Lower leg skin (tissue), 4 donors: ENCODE data around the gene TGFBRAP1. TPM values are rescaled to one million over a fixed set of nuclear protein-coding genes. Genes with fewer than 3 reads are reported as not detected.

Source experiments
- DNase-seq, 2 donors: peaks; one replicate each; pipeline ENCODE4 v3.0.0-alpha.2; 2019; ENCODE audit warnings: low spot score in 2 of 2
- H3K4me3 ChIP-seq: fragments of 200-600 bp; sonication (generic); 2 replicates; pipeline ENCODE4 v1.5.1; 2017; ENCODE audit warnings: mild to moderate bottlenecking, low read depth; ENCODE audit not compliant: poor library complexity, severe bottlenecking
- CTCF ChIP-seq, 3 donors: fragments of 450-650 bp; IDR thresholded peaks; one replicate each; pipeline ENCODE4 v1.5.1; 2016; ENCODE audit warnings: antibody characterized with exemption in 3 of 3, mild to moderate bottlenecking in 3 of 3, moderate library complexity in 2 of 3
- POLR2A ChIP-seq, 2 donors: fragments of 450-650 bp; IDR thresholded peaks; one replicate each; pipeline ENCODE4 v1.6.1; 2016 to 2017; ENCODE audit warnings: antibody characterized with exemption in 2 of 2, mild to moderate bottlenecking in 1 of 2, moderate library complexity in 1 of 2
- WGBS, 2 donors: methylation state at CpG; one replicate each; pipeline ENCODE4 v1.1.5; 2018; 5-methylcytosine and 5-hydroxymethylcytosine counted together
- intact Hi-C: fragments of 100-400 bp; cut with DNase I; formaldehyde crosslinking; loops from one replicate; pipeline ENCODE4 v1.15.0; 2023; ENCODE audit warnings: low total_unique reads
- total RNA-seq, 4 donors: library from RNA; depleted of rRNA; stranded (reverse); fragments of >200 nt; gene quantifications; one replicate each; pipeline ENCODE4 v1.1.0, GENCODE V29; 2016

Gene TGFBRAP1
- total RNA-seq, 4 donors from 2014 or later: 30.2 to 35.2 (median 34.4) TPM

- intact Hi-C loops: no loop called here
- no peak overlapping the region for H3K4me3 ChIP-seq
- 80 to 88% methylated on average over 7 of the region's 7 CpGs for WGBS, 2 donors
- no peak for DNase-seq
- TF ChIP-seq CTCF (IDR thresholded peaks at IDR 0.05): no peak
These were observed 33.4 kb downstream of the TGFBRAP1 start for GRCh38 chr2:105296017-105296611.

DNA sequence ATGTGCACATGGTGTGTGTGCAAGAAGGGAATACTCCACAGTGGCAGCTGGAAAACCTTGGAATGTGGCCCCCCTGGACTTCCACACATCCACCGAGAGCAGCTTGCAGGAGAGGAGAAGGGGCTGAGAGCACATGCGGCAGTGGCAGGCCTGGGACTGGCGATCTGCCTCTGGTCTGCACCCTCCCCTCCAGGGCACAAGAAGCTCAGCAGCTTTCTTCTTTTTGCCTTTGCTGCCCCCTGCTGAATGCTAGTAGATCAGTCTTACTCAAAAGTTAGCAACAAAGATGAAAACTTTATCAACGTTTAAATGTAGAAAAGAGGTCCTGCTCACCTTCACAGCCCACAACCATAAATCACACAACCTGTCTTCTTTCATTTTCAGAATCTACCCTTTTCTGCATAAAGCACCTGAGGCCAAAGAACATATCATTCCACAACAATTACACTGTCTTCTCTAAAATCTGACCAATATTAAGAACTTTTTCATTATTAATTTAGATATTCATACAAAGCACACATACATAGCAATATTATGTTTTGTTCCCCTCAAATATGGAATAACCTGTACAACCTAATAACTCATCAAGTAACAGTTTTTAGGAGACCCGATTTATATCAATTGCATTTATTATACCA, 34.6 kb downstream of the TGFBRAP1 start:
- DNase-seq: no peak
- intact Hi-C loops: no loop called here

DNA sequence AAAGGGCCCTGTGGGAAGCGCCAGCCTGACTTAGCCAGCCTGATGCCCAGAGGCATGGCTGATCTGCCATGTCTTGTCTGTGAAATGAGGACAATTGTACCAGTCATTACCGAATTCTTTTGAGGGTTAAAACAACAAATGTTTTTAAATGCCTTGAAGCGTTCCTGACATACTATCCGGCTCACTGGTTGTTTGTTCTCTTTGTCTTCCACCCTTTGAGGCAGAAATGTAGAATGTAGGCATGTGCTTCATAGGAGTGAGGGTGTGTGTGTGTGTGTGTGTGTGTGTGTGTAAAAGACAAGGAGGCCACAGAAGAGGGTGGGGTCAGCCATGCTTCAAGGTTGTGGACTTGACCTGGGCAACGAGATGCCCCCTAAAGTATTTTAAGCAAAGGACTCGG, 35.5 kb downstream of the TGFBRAP1 start:
- 75 to 79% methylated on average over 6 of the region's 6 CpGs for WGBS, 2 donors
- H3K4me3 ChIP-seq: no peak overlapping the region
- TF ChIP-seq CTCF (IDR thresholded peaks at IDR 0.05) (no peak), POLR2A (IDR thresholded peaks at IDR 0.05) (no peak)
- no peak for DNase-seq
- intact Hi-C loops: no loop called here

More for the DNA sequence above, 34.6 kb downstream of the TGFBRAP1 start:
- no peak overlapping the region for H3K4me3 ChIP-seq
- WGBS, 2 donors: 32 to 33% methylated on average over 5 of the region's 5 CpGs
- TF ChIP-seq POLR2A (IDR thresholded peaks at IDR 0.05) (no peak), CTCF (IDR thresholded peaks at IDR 0.05) (no peak)

- TF ChIP-seq CTCF (IDR thresholded peaks at IDR 0.05) (no peak), POLR2A (IDR thresholded peaks at IDR 0.05) (no peak)
- intact Hi-C loops: no loop called here
- DNase-seq: no peak
- H3K4me3 ChIP-seq: no peak overlapping the region
- 84 to 93% methylated on average over 2 of the region's 2 CpGs for WGBS, 2 donors
These were observed 37.6 kb downstream of the TGFBRAP1 start for GRCh38 chr2:105291981-105292380.

GRCh38 chr2:105290981-105291660, 38.4 kb downstream of the TGFBRAP1 start:
- WGBS, 2 donors: 52 to 65% methylated on average over 6 of the region's 6 CpGs
- H3K4me3 ChIP-seq: no peak overlapping the region
- DNase-seq: peak in 1 of 2 donors; percentile 14
- TF ChIP-seq CTCF (IDR thresholded peaks at IDR 0.05) (no peak), POLR2A (IDR thresholded peaks at IDR 0.05) (no peak)
- intact Hi-C loops: no loop called here
